Activated naive CD4-positive, alpha-beta T cell treated with anti-CD3 and anti-CD28 coated beads, Interleukin-2, amount 50 U/mL, for 72 hours (primary cell): Measurements from ENCODE around the gene PLA2G12B. TPM values are rescaled to one million over a fixed set of nuclear protein-coding genes. Genes with fewer than 3 reads are reported as not detected.
"Not testable (repeated sequence)": the region's sequence is repeated elsewhere in the genome, so short reads cannot be mapped to it uniquely, and the experiment has no call there.

Experiments used
- ATAC-seq, 2 donors: fragments of 150-1000 bp; cut with Tn5 transposase; 2 replicates each; pipeline ENCODE4 v1.10.0; 2021; ENCODE audit warnings: mild to moderate bottlenecking in 2 of 2, moderate library complexity in 2 of 2
- DNase-seq, 2 donors: peaks; one replicate each; pipeline ENCODE4 v3.0.0; 2021 to 2022; ENCODE audit warnings: low spot score in 2 of 2
- H3K27ac Mint-ChIP-seq, 2 donors: one replicate each; pipeline ENCODE4 v1.8.0; 2022; ENCODE audit warnings: mild to moderate bottlenecking in 2 of 2, mixed read lengths in 2 of 2
- H3K36me3 Mint-ChIP-seq, 2 donors: one replicate each; pipeline ENCODE4 v1.8.0; 2022; ENCODE audit warnings: mixed read lengths in 2 of 2
- H3K9me3 Mint-ChIP-seq, 2 donors: one replicate each; pipeline ENCODE4 v1.8.0; 2022; ENCODE audit warnings: mixed read lengths in 2 of 2
- total RNA-seq, 2 donors: library from RNA; stranded (reverse); gene quantifications; one replicate each; pipeline ENCODE4 v1.2.3, GENCODE V29; 2022

Gene PLA2G12B
- total RNA-seq: not detected

- DNase-seq: no peak
- Mint-ChIP-seq H3K9me3 (no peaks in the 10 kb centered on the region), H3K36me3 (no peaks in the 10 kb centered on the region), H3K27ac (no peak within 1 kb of the TSS)
- no peak for ATAC-seq
Observed at GRCh38 chr10:72954596-72955554, at the start of gene PLA2G12B. Gene PLA2G12B, minus strand, starts transcription at chr10:72954806. Its CDS starts 121 bp downstream, at chr10:72954685.

- ATAC-seq: no peak
Observed at GRCh38 chr10:73003822-73004221, 49.2 kb upstream of the PLA2G12B start.

GRCh38 chr10:73000973-73001372, 46.4 kb upstream of the PLA2G12B start:
- Mint-ChIP-seq H3K27ac (peak overlapping the region in 1 of 2 donors; percentile 79), H3K36me3 (peaks cover 0 to 19% of the 10 kb centered on the region in 2 donors), H3K9me3 (peaks cover 6 to 17% of the 10 kb centered on the region in 2 donors)
- DNase-seq (no peak), ATAC-seq (no peak)

More at GRCh38 chr10:73003822-73004221, 49.2 kb upstream of the PLA2G12B start:
- no peak for DNase-seq
- Mint-ChIP-seq H3K9me3 (peaks cover 3 to 7% of the 10 kb centered on the region in 2 donors), H3K27ac (no peak overlapping the region), H3K36me3 (peaks cover 0 to 24% of the 10 kb centered on the region in 2 donors)

GRCh38 chr10:72997099-72997498, 42.5 kb upstream of the PLA2G12B start:
- H3K36me3 Mint-ChIP-seq: peaks cover 13 to 37% of the 10 kb centered on the region in 2 donors
- DNase-seq (no peak), ATAC-seq (no peak)
- peaks cover 11 to 24% of the 10 kb centered on the region in 2 donors for H3K9me3 Mint-ChIP-seq
- H3K27ac Mint-ChIP-seq: no peak overlapping the region

GRCh38 chr10:72995459-72995858, 40.9 kb upstream of the PLA2G12B start:
- peaks cover 27 to 33% of the 10 kb centered on the region in 2 donors for H3K36me3 Mint-ChIP-seq
- H3K27ac Mint-ChIP-seq, ATAC-seq, DNase-seq: not testable (repeated sequence)
- H3K9me3 Mint-ChIP-seq: peaks cover 11 to 24% of the 10 kb centered on the region in 2 donors

- H3K27ac Mint-ChIP-seq: not testable (repeated sequence)
- H3K36me3 Mint-ChIP-seq: peaks cover 27 to 31% of the 10 kb centered on the region in 2 donors
Observed at GRCh38 chr10:72989771-72990170, 35.2 kb upstream of the PLA2G12B start.

GRCh38 chr10:72984618-72985017, 30.0 kb upstream of the PLA2G12B start:
- H3K27ac Mint-ChIP-seq, DNase-seq, ATAC-seq, H3K9me3 Mint-ChIP-seq: not testable (repeated sequence)
- peaks cover 9 to 13% of the 10 kb centered on the region in 2 donors for H3K36me3 Mint-ChIP-seq

More at GRCh38 chr10:72989771-72990170, 35.2 kb upstream of the PLA2G12B start:
- H3K9me3 Mint-ChIP-seq, ATAC-seq, DNase-seq: not testable (repeated sequence)

- Mint-ChIP-seq H3K27ac (no peak overlapping the region), H3K36me3 (peaks cover 24 to 38% of the 10 kb centered on the region in 2 donors), H3K9me3 (peaks cover 29 to 31% of the 10 kb centered on the region in 2 donors)
- ATAC-seq: peak in 1 of 2 donors; percentile 16
- DNase-seq: no peak
Observed at GRCh38 chr10:72981882-72982529, 27.4 kb upstream of the PLA2G12B start.

- H3K9me3 Mint-ChIP-seq: peaks cover 32 to 34% of the 10 kb centered on the region in 2 donors
- no peak overlapping the region for H3K27ac Mint-ChIP-seq
- peaks cover 26 to 39% of the 10 kb centered on the region in 2 donors for H3K36me3 Mint-ChIP-seq
- ATAC-seq (peak in 1 of 2 donors; percentile 39), DNase-seq (no peak)
Observed at GRCh38 chr10:72981028-72981881, 26.6 kb upstream of the PLA2G12B start.

GRCh38 chr10:72980348-72980747, 25.7 kb upstream of the PLA2G12B start:
- Mint-ChIP-seq H3K27ac (no peak overlapping the region), H3K9me3 (peaks cover 32 to 34% of the 10 kb centered on the region in 2 donors), H3K36me3 (peaks cover 26 to 39% of the 10 kb centered on the region in 2 donors)
- DNase-seq (no peak), ATAC-seq (peak in 1 of 2 donors; percentile 16)

- Mint-ChIP-seq H3K36me3 (peaks cover 26 to 39% of the 10 kb centered on the region in 2 donors), H3K9me3 (peaks cover 32 to 34% of the 10 kb centered on the region in 2 donors), H3K27ac (peak overlapping the region in 1 of 2 donors; percentile 3)
- ATAC-seq (no peak), DNase-seq (no peak)
Observed at GRCh38 chr10:72979709-72980108, 25.1 kb upstream of the PLA2G12B start.

- peaks cover 32 to 34% of the 10 kb centered on the region in 2 donors for H3K9me3 Mint-ChIP-seq
- H3K27ac Mint-ChIP-seq: no peak overlapping the region
- ATAC-seq: no peak
- DNase-seq: no peak
- H3K36me3 Mint-ChIP-seq: peaks cover 26 to 39% of the 10 kb centered on the region in 2 donors
Observed at GRCh38 chr10:72976886-72977285, 22.3 kb upstream of the PLA2G12B start.

- Mint-ChIP-seq H3K36me3 (no peaks in the 10 kb centered on the region), H3K9me3 (no peaks in the 10 kb centered on the region), H3K27ac (no peak overlapping the region)
- DNase-seq (no peak), ATAC-seq (no peak)
Observed at GRCh38 chr10:72956001-72956400, 1.4 kb upstream of the PLA2G12B start.

- Mint-ChIP-seq H3K9me3 (no peaks in the 10 kb centered on the region), H3K36me3 (no peaks in the 10 kb centered on the region), H3K27ac (no peak overlapping the region)
- DNase-seq: no peak
- no peak for ATAC-seq
Observed at GRCh38 chr10:72954230-72954595, 393 bp downstream of the PLA2G12B start.

- Mint-ChIP-seq H3K9me3 (no peaks in the 10 kb centered on the region), H3K27ac (no peak overlapping the region), H3K36me3 (no peaks in the 10 kb centered on the region)
- ATAC-seq (no peak), DNase-seq (no peak)
Observed at GRCh38 chr10:72953687-72954086, 919 bp downstream of the PLA2G12B start.

GRCh38 chr10:72952642-72953158, 1.9 kb downstream of the PLA2G12B start:
- DNase-seq: no peak
- no peaks in the 10 kb centered on the region for H3K36me3 Mint-ChIP-seq
- H3K9me3 Mint-ChIP-seq: no peaks in the 10 kb centered on the region
- H3K27ac Mint-ChIP-seq: no peak overlapping the region
- no peak for ATAC-seq
